PC-9 (cell line): ENCODE data around the gene SLC30A1. TPM values are rescaled to one million over a fixed set of nuclear protein-coding genes. Genes with fewer than 3 reads are reported as not detected.

Experiments used
- BruUV-seq: library from RNA; stranded (reverse); fragments of 400-500 nt; replicated peaks from 2 replicates; lab custom pipeline; 2021; lab: Mats Ljungman, UMichigan
- CTCF ChIA-PET: fragments of 300-600 bp; sonication (Branson Sonifier 250); formaldehyde crosslinking; loops from one replicate; lab custom pipeline; 2022; ENCODE audit warnings: antibody characterized with exemption; lab: Charles Lee
- POLR2A ChIA-PET: fragments of 300-600 bp; sonication (Branson Sonifier 250); formaldehyde crosslinking; loops from one replicate; lab custom pipeline; 2022; ENCODE audit warnings: antibody characterized with exemption; ENCODE audit not compliant: unreplicated experiment; lab: Charles Lee
- DNase-seq, 2 experiments: peaks; one replicate each; pipeline versions ENCODE4 v3.0.0 to v3.0.0-alpha.2; 2015 to 2022; ENCODE audit warnings: mixed read lengths in 1 of 2
- H2AFZ ChIP-seq: fragments of 200-600 bp; sonication (generic); 2 replicates; pipeline ENCODE4 v1.8.1; 2017; ENCODE audit warnings: antibody characterized with exemption
- H3F3A ChIP-seq: fragments of 200-600 bp; sonication (generic); 2 replicates; pipeline ENCODE4 v1.8.1; 2017; ENCODE audit warnings: antibody characterized with exemption, mild to moderate bottlenecking, low read depth; ENCODE audit not compliant: insufficient read depth
- H3K27ac ChIP-seq: fragments of 200-600 bp; sonication (generic); 2 replicates; pipeline ENCODE4 v1.6.1; 2016; ENCODE audit warnings: mixed run types
- H3K27me3 ChIP-seq: fragments of 200-600 bp; sonication (generic); 2 replicates; pipeline ENCODE4 v1.6.1; 2016; ENCODE audit warnings: low read depth, mixed run types; ENCODE audit not compliant: insufficient read depth
- H3K36me3 ChIP-seq: fragments of 200-600 bp; sonication (generic); 2 replicates; pipeline ENCODE4 v1.6.1; 2016; ENCODE audit warnings: low read depth, mixed run types
- H3K4me1 ChIP-seq: fragments of 200-600 bp; sonication (generic); replicated peaks from 2 replicates; pipeline ENCODE4 v1.6.1; 2016; ENCODE audit warnings: mixed run types; ENCODE audit not compliant: insufficient read depth
- H3K4me2 ChIP-seq: fragments of 200-600 bp; sonication (generic); 2 replicates; pipeline ENCODE4 v1.6.1; 2017; ENCODE audit warnings: mixed run types
- H3K4me3 ChIP-seq: fragments of 200-600 bp; sonication (generic); 2 replicates; pipeline ENCODE4 v1.6.1; 2016; ENCODE audit warnings: mixed run types
- H3K79me2 ChIP-seq: fragments of 200-600 bp; sonication (generic); 2 replicates; pipeline ENCODE4 v1.6.1; 2017; ENCODE audit warnings: low read depth, mixed run types
- H3K9me2 ChIP-seq: fragments of 200-600 bp; sonication (generic); 2 replicates; pipeline ENCODE4 v1.8.1; 2017; ENCODE audit warnings: mild to moderate bottlenecking; ENCODE audit not compliant: insufficient read depth
- H3K9me3 ChIP-seq: fragments of 200-600 bp; sonication (generic); 2 replicates; pipeline ENCODE4 v1.8.1; 2016; ENCODE audit warnings: low read depth; ENCODE audit not compliant: insufficient read depth
- H4K20me1 ChIP-seq: fragments of 200-600 bp; sonication (generic); 2 replicates; pipeline ENCODE4 v1.8.1; 2017; ENCODE audit not compliant: insufficient read depth
- CTCF ChIP-seq: fragments of 200-600 bp; sonication (generic); conservative IDR thresholded peaks from 2 replicates; pipeline ENCODE4 v1.6.1; 2017; ENCODE audit warnings: mixed run types, antibody characterized with exemption, mild to moderate bottlenecking, moderate library complexity
- EZH2 ChIP-seq: fragments of 200-600 bp; sonication (generic); IDR thresholded peaks from 2 replicates; pipeline ENCODE4 v1.8.0; 2017; ENCODE audit warnings: antibody characterized with exemption, low read depth
- intact Hi-C: fragments of 100-400 bp; cut with micrococcal nuclease; formaldehyde crosslinking; loops from one replicate; pipeline ENCODE4 v1.10.0; 2022; ENCODE audit not compliant: unreplicated experiment
- total RNA-seq: library from RNA; stranded (reverse); gene quantifications from 2 replicates; pipeline ENCODE4 v1.2.3, GENCODE V29; 2021

Gene SLC30A1
- total RNA-seq, 1 experiment from 2014 or later = 27.6 TPM

GRCh38 chr1:211589782-211590721 lies 11.1 kb upstream of the SLC30A1 start:
- H2AFZ ChIP-seq = no peak overlapping the region
- intact Hi-C loops = no loop called here

GRCh38 chr1:211588711-211589110 lies 9.8 kb upstream of the SLC30A1 start:
- Histone ChIP-seq H3K79me2 (no peaks in the 10 kb centered on the region), H3F3A (peaks cover 18% of the 10 kb centered on the region; the same call in 1 of the 2 replicates), H3K27ac (no peak overlapping the region), H3K9me3 (no peaks in the 10 kb centered on the region), H3K27me3 (no peaks in the 10 kb centered on the region), H2AFZ (no peak overlapping the region), H3K4me1 (peaks cover 34% of the 10 kb centered on the region), H4K20me1 (no peaks in the 10 kb centered on the region), H3K4me2 (no peak overlapping the region), H3K9me2 (no peaks in the 10 kb centered on the region), H3K4me3 (no peak overlapping the region), H3K36me3 (no peaks in the 10 kb centered on the region)
- CTCF ChIA-PET = no interaction called here
- intact Hi-C loops = no loop called here
- TF ChIP-seq EZH2 = no peak
- no peak for TF ChIP-seq CTCF
- no peak for DNase-seq
- POLR2A ChIA-PET = no interaction called here
- no TSS peak for BruUV-seq

More at GRCh38 chr1:211589782-211590721, 11.1 kb upstream of the SLC30A1 start:
- no peaks in the 10 kb centered on the region for H3K27me3 ChIP-seq
- peak; percentile 55 to 65 for DNase-seq
- no peaks in the 10 kb centered on the region for H4K20me1 ChIP-seq
- H3K9me2 ChIP-seq = no peaks in the 10 kb centered on the region
- ChIA-PET POLR2A (interaction anchor here (0.6 kb wide), 1 partner anchor 77 kb away, joined by 4 read pairs; no protein-coding TSS in a partner anchor), CTCF (no interaction called here)
- TF ChIP-seq EZH2 (no peak), CTCF (no peak)
- H3F3A ChIP-seq = peaks cover 18% of the 10 kb centered on the region; the same call in 1 of the 2 replicates
- H3K4me3 ChIP-seq = no peak overlapping the region
- no peaks in the 10 kb centered on the region for H3K79me2 ChIP-seq
- no peaks in the 10 kb centered on the region for H3K9me3 ChIP-seq
- H3K27ac ChIP-seq = peak overlapping the region; percentile 34
- no TSS peak for BruUV-seq
- no peaks in the 10 kb centered on the region for H3K36me3 ChIP-seq
- H3K4me1 ChIP-seq = peaks cover 34% of the 10 kb centered on the region
- 0 out of 2 replicates have a peak overlapping the region, but pooled peaks have one; percentile 34 for H3K4me2 ChIP-seq

GRCh38 chr1:211587123-211587522 lies 8.2 kb upstream of the SLC30A1 start:
- no peak for TF ChIP-seq CTCF
- TF ChIP-seq EZH2 = no peak

More at GRCh38 chr1:211587123-211587522, 8.2 kb upstream of the SLC30A1 start:
- peaks cover 27% of the 10 kb centered on the region for H3K4me1 ChIP-seq
- ChIA-PET POLR2A (no interaction called here), CTCF (no interaction called here)
- H3F3A ChIP-seq = peaks cover 12% of the 10 kb centered on the region; the same call in 1 of the 2 replicates
- intact Hi-C loops = no loop called here
- H3K9me3 ChIP-seq = no peaks in the 10 kb centered on the region
- DNase-seq = no peak
- H3K4me2 ChIP-seq = no peak overlapping the region
- no peak overlapping the region for H3K4me3 ChIP-seq
- H4K20me1 ChIP-seq = no peaks in the 10 kb centered on the region
- no peaks in the 10 kb centered on the region for H3K9me2 ChIP-seq
- H3K79me2 ChIP-seq = no peaks in the 10 kb centered on the region
- BruUV-seq = no TSS peak
- H3K27ac ChIP-seq = no peak overlapping the region
- H3K36me3 ChIP-seq = no peaks in the 10 kb centered on the region
- no peaks in the 10 kb centered on the region for H3K27me3 ChIP-seq
- no peak overlapping the region for H2AFZ ChIP-seq
